Natural killer cell treated with Interleukin-12 subunit alpha and Interleukin-12 subunit beta and Interleukin-15 and Interleukin-18, amount 100 ng/mL, for 72 hours (primary cell): ENCODE measurements around the gene PLSCR5. TPM values are rescaled to one million over a fixed set of nuclear protein-coding genes. Genes with fewer than 3 reads are reported as not detected.

Source experiments
- total RNA-seq, 2 donors: library from RNA; stranded (reverse); gene quantifications; one replicate each; pipeline ENCODE4 v1.2.3, GENCODE V29; 2022

PLSCR5 gene
- total RNA-seq, 2 donors from 2014 or later = not detected

Other genes starting within 250 kb of the PLSCR5 start
- not detected for gene PLSCR2, start 135.8 kb downstream of the PLSCR5 start, total RNA-seq
- 10 to 100 TPM; 40.7 to 80.2 TPM for gene PLSCR1, start 60.7 kb downstream of the PLSCR5 start, total RNA-seq